Measurements from ENCODE around the gene KIF24.
"Not testable (repeated sequence)": the region's sequence is repeated elsewhere in the genome, so short reads cannot be mapped to it uniquely, and the experiment has no call there.

Gene KIF24

DNA sequence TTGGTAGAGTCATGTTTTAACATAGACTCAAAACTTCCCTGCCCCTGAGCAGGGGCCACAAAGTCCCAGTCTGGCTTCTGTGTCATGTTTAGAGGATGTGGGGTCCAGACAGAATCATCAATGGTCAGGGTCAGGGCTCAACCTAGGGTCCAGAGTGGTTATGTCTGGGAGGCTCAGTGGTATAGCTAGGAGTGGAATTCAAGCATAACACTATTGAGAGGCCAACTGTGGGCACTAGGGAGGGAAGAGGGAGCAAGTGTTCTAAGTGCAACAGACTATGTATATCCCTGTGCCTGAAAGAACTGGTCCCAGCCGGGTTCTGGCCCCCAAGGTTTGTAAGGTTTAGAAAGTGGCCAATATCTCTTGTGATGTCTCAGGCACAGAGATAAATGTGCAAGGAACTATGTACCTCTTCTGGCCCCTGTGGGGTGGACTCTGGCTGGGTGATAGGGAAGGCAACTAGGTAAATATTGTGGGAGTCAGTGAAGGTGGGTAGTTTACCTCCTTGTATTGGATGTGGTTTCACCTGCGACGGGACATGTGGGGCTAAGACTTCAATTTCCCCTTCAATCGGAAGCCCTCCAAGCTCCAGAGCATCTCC, 33.6 kb upstream of the KIF24 start:
- DNase-seq (ENCODE audit: low read depth), result no peak

DNA sequence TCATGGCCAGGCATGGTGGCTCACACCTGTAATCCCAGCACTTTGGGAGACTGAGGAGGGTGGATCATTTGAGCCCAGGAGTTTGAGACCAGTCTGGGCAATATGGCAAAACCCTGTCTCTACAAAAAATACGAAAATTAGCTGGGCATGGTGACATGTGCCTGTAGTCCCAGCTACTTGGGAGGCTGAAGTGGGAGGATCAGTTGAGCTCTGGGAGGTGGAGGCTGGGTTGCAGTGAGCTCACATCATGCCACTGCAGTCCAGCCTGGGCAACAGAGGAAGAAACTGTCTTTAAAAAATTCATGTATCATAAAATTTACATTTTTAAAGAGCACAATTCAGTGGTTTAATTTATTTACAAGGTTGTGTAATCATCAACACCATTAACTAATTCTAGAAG, 23.9 kb upstream of the KIF24 start:
- not testable (repeated sequence) for DNase-seq (ENCODE audit: low read depth)

DNA sequence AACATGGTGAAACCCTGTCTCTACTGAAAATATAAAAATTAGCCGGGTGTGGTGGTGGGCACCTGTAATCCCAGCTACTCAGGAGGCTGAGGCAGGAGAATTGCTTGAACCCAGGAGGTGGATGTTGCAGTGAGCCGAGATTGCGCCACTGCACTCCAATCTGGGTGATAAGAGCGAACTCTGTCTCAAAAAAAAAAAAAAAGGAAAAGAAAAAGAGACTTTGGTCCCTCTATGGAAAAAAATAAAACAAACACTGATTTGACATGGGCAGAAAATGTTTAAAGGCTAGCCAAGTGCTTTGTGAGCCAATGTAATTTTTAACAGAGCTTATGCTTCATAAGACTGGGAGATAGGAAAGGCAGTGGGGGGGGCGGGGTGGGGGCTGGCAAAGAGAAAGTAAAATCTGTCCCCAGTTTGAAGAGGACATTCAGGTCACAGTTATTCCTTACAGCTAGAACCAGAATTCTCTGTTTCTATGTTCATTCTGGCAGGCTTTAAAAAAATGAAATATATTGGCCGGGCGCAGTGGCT, 23.1 kb upstream of the KIF24 start:
- DNase-seq (ENCODE audit: low read depth), result not testable (repeated sequence)

DNA sequence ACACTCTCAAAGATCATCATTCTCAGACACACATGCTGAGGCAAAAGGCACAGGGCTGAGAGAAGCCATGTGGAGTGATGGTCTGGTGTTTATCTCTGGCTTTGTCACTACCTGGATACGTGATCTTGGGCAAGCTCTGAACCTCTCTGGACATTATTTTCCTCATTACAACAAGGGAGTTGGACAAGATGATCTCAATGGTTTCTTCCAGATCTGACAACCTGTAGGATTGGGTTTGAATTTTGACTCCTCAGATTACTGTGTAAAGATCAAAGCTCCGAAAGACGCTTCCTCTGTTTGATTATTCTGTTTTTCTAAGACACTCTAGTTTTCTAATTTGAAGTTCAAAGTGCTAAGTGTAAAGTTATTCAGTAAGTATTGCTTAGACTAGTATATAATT, 20.3 kb upstream of the KIF24 start:
- DNase-seq (ENCODE audit: low read depth), result no peak

DNA sequence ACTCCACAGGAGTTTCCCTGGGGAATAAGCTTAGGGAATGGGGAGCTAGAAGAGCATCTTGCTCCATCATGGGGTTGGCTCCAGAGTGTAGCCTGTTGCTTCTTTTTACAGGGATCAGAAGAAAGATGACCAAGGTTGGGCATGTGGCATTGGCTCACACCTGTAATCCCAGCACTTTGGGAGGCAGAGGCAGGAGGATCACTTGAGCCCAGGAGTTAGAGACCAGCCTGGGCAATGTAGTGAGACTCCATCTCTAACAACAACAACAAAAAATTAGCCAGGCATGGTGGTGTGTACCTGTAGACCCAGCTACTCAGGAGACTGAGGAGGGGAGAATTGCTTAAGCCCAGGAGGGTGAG, 18.7 kb upstream of the KIF24 start:
- DNase-seq (ENCODE audit: low read depth), result no peak

DNA sequence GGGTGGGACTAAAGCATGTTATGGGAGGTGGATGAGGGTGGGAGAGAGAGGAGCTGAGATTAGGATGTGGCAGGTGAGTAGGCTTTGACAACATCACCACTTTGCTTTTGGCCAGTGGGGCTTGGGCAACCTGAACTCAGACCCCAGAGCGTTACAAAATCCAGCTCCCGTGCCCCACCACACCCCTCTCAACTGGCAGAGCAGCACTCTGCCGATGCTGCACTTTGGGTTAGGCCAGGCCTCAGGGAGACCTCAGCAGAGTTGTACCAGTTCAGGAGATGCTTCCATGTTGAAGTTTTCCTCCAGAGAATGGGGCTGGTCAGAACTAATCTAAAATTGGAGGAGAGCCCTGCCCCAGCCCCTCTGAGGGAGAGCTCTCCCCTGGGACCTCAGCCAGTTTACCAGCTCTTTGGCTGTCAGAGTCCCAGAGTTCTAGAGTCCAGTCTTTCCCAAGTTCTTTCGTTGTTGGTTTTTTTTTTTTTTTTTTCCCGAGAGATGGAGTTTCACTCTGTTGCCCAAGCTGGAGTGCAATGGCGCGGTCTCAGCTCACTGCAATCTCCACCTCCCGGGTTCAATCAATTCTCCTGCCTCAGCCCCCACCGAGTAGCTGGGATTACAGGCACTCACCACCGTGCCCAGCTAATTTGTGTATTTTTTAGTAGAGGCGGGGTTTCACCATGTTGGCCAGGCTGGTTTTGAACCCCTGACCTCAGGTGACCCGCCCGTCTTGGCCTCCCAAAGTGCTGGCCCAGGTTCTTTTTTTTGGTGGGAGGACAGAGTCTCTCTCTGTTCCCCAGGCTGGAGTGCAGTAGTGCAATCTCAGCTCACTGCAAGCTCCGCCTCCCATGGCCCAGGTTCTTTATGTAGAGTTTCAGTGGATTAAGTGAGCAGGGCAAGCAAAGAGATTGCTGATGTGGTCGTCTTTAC, 18.1 kb upstream of the KIF24 start:
- DNase-seq (ENCODE audit: low read depth), result no peak

DNA sequence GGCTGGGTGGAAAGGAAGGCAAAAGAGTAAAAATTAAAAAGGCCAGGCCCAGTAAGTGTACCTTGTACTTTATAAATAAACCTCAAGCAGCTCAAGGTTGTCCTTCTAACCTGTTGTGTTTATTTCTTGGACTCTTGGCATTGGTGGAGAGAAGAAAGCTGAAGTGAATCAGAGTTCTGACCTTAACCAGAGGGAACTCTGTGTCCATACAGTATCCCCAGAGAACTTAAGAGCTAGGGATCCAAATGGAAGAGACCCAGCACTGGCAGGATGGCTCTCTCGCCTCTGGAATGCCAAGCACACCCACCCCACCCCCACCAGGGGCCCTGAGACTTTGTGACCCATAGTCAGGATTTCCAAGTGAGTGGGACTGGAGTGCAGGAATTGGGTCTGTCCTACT, 14.5 kb upstream of the KIF24 start:
- no peak for DNase-seq (ENCODE audit: low read depth)

DNA sequence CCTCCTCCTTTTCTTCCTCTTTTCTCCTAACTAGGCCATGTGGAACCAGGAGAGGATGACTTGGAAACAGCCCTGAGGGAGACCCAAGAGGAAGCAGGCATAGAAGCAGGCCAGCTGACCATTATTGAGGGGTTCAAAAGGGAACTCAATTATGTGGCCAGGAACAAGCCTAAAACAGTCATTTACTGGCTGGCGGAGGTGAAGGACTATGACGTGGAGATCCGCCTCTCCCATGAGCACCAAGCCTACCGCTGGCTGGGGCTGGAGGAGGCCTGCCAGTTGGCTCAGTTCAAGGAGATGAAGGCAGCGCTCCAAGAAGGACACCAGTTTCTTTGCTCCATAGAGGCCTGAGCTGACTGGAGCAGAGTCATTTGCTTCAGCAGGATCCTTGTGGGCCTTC, 14.0 kb upstream of the KIF24 start:
- no peak for DNase-seq (ENCODE audit: low read depth)

DNA sequence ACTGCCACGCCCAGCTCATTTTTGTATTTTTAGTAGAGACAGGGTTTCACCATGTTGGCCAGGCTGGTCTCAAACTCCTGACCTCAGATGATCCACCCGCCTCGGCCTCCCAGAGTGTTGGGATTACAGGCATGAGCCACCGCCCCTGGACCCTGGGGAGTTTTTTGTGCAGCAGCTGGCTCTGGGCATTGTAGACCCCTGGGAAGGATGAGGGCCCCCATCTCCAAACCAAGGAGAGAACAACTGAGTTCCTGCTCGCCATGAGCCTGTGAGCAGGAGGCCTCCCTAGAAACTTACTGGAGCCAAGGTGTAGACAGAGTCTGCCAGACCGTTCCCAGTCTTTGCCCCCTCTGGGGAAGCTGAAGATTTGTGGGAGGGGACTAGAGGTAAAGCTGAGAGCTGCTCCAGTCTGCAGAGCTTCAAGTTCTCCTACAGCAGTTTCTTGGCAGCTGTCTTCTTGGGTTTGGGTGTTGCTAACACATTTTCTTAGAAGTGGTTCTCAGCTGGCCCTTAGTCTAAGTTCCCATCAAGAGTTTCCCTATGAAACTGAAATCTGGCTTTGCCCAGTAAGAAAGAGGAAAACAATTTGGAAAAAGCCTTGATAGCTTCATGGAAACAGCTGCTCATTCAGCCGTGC, 12.7 kb upstream of the KIF24 start:
- no peak for DNase-seq (ENCODE audit: low read depth)

DNA sequence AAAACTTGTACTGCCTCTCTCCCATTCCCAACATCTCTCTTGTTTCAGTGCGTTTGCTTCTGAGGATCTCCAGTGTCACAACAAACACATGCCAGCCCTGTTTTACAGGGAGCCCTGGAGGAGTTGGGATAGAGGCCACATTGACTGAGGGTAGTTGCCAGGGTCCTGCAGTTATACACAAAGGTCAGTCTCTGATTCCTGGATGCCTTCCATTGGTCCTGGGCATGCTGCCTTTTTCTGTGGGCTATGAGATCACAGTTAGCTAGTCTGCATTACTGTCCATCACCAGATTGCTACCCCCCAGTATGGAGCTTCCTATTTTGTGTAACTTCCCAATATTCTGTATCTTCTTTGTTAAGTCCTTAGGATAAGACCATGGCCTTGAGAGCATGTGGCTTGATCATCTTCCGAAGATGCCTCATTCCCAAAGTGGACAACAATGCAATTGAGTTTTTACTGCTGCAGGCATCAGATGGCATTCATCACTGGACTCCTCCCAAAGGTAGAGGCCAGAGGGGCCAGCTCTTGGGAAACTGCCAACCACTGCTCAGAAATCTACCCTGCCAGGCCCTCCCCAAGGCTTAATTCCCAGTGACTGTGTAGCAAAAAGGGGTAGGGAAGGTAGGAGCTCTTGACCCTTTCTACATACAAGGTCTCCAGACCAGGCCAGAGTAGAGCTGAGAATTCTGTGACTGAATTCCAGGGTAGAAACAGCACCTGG, 9.8 kb upstream of the KIF24 start:
- DNase-seq (ENCODE audit: low read depth), result no peak

DNA sequence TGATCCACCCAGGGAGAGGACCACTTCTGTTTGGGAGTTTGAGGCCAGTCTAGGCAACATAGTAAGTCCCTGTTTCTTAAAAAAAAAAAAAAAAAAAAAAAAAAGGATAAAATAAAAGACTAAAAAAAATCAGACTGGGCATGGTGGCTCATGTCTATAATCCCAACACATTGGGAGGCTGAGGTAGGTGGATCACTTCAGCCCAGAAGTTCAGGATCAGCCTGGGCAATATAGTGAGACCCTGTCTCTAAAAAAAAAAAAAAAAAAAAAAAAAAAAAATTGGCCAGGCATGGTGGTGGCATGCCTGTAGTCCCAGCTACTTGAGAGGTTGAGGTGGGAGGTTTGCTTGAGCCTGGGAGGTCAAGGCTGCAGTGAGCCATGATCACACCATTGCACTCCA, 9.0 kb upstream of the KIF24 start:
- not testable (repeated sequence) for DNase-seq (ENCODE audit: low read depth)

DNA sequence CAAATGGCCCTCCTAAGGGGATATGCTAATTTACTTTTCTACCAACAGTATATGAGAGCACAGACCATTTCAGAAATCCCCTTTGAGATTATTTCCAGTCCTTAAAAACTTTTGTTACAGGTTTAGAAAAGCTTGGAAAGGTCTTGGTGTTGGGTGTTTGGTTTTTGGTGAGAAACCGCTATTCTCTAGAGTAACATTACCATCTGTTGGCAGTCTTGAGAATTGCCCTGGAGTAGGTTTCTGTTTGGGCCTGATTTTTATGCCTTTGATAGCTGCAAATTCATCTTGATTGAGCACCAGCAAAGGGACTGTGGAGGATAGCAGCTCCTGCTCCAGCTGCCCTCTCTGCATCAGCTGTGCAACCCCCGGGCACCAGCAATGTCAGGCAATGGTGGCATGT, 8.3 kb upstream of the KIF24 start:
- DNase-seq (ENCODE audit: low read depth), result no peak

DNA sequence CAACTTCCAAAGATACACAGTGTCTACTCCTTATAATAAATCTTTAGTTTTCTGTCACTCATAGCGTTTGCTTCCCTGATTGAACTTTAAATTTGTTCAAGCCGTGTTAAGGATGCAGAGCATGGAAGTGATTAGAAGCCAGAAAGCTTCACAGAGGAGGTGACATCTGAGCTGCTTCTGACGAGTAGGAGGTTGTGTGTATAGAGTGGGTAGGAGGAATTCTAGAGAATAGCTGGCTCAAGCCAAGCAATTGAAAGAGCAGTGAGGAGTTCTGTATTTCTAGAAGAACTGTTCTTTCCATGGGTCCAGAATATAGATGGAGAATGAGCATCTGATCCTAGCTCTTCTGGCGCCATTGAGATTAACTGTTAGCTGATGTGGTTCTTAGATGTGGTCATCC, 6.3 kb upstream of the KIF24 start:
- no peak for DNase-seq (ENCODE audit: low read depth)

DNA sequence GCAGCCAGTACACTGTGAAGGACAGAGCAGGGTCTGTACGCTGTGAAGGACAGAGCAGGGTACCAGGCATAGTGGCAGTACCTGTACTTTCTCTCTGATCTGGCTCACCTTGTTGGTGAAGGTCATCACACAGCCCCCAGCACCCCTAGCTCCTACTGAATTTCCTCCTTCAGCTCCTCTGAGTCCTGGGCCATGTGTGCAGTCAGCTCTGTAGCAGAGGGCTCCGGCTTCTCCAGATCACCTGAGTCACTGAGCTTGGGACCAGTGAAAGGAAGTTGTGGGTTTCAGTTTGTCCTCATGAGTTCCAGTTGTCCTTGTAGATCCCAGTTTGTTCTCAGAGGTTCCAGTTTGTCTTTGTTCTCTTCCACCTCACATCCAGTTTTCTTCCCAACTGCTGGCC, 5.8 kb upstream of the KIF24 start:
- no peak for DNase-seq (ENCODE audit: low read depth)

DNA sequence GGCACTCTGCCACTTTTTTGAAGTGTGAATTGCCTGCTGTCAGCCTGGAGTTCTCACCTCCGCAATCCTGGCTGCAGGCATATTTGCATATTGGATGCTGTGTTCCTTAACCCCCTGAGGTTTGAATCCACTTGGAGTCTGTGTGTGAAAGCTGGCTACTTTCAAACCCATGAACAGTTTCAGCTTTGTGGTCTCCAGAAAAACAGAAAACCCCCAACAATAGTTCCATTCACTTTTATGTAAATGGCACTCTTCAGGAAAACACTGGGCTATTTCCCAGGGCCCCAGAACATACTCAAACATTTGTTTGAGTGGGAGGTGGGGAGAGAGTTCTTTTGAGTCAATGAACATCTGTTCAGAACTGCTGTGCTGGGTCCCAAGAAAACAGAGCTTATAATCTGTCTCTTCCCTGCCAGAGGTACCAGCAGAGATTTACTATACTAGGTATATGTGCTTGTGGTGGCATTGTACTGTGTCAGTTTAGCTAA, 5.3 kb upstream of the KIF24 start:
- no peak for DNase-seq (ENCODE audit: low read depth)

DNA sequence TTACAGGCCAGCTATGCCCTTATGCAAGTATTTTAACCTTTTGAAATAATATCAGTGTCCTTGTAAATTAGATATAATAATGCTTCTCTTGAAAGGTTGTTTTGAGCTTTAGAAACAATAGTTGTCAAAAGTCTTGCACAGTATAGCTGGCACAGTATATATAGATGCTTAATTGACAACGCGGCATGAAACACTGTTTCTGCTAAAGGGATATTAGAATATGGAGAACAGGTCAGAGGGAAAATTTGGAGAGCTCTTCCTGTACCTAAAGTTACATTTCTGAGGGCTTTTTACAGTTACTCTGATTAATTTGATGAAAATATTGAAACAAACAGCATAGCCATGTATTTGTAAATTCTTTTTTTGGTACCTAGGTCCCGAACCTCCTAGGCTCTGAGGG, 4.8 kb upstream of the KIF24 start:
- DNase-seq (ENCODE audit: low read depth), result no peak

DNA sequence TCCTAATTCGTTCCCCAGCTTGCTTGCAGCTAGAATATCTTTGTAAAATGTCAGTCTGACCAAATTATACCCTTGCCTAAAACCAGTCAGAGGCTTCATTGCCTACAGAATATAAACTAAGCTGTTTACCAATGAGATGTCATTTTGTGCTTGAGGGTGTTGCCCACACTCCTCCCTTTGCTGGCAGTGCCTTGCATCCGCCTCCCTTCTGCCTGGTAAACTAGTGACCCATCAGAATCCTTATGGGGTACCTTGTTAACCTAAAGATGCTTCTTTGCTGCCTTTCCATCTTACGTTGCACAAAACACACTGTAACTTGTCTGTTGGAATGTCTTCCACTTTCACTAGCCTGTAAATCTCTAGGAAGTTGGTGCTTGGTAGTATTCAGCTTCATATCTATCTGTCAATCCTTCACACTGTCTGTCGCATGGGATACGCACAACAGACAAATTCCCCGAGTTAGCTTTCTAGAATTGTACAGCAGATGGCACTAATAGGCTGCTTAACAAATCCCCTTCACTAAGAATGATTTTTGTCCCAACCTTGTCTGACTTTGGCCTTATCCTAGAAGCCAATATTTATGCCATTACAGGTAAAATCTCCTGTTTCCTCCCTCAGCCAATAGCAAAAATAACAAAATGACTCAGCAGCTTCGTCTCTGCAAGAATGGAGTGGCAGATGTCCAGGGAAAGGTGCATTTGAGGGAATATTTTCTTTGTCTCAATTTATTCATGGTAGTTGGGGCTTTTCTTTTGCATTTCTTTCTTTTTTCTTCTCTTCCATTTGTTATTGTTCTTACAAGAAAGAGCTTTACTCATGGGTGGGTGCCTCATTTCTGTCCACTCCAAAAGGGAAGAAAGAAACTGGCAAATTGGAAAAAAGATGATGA, 3.3 kb upstream of the KIF24 start:
- no peak for DNase-seq (ENCODE audit: low read depth)

DNA sequence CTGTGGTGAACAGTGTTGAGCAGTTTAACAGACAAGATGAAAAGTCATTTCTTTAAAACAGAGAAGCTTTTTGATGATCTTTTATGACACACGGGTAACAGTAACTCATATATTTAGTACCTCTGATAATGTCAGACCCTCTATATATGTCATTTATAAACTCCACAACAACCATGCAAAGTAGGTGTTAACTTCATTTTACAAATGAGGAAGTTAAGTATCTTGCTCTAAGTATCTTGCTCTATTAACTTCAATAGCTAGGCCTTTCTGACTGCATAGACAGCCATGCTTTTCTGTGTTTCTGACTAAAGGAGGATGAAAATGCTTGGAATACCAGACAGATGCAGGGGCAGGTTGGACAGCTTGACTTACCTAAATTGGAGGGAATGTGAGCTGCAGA, 2.1 kb upstream of the KIF24 start:
- no peak for DNase-seq (ENCODE audit: low read depth)

DNA sequence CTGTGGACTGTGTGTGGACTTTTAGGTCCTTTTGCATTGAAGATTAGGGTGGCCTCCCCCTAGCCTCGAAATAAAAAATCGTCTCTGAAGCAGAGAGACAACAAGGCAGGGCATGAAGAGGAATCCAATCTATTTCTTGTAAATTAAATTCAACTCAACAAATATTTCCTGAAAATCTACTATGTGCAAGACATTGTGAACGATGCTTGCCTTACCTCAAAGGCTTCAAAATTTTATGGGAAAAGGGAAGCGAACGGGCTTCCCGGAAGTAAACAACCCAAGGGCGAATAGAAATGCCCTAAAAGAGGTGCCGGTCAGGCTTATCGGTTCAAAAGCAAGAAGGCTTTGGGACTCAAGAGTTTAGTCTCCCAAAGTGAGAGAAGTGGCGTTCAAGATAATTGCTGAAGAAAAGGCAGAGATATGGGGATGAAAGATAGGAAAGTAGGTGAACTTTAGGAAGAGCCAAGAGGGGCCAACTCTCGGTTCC, 525 bp downstream of the KIF24 start:
- DNase-seq (ENCODE audit: low read depth), result no peak

DNA sequence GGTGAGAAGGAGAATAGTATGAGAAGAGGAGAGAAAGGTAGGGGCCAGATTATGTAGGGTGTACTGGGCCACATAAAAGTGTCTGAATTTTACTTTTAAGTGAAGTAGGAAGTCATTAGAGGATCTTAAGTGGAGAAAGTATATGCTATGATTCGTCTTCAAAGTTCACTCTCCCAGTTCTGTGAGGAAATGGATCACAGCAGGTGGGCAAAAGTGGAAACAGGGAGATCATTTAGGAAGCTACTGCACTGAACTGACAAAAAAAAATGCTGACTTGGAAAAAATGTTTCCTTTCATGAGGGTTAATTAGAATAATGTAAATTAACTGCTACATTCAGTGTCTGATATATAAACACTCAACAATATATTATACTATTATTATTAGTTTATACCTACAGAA, 2.4 kb downstream of the KIF24 start:
- DNase-seq (ENCODE audit: low read depth), result no peak

All from stimulated activated CD8-positive, alpha-beta memory T cell treated with anti-CD3 and anti-CD28 coated beads, Interleukin-12 subunit alpha, Interleukin-12 subunit beta, amount 100 ng/mL, for 1 hour (primary cell).